IMR-90 (cell line): ENCODE data around the gene STUB1.

ENCODE experiments used
- POLR2A ChIP-seq: IDR thresholded peaks from 2 replicates; pipeline ENCODE4 v1.6.1; 2012; ENCODE audit warnings: mild to moderate bottlenecking, low read depth, low read length
- SMC3 ChIP-seq: fragments of 150-350 bp; IDR thresholded peaks from 2 replicates; pipeline ENCODE4 v1.6.1; 2016; ENCODE audit warnings: low read depth, mild to moderate bottlenecking, antibody characterized with exemption, low read length, moderate library complexity

GRCh38 chr16:723695-724094 is 43.5 kb downstream of the STUB1 start:
- TF ChIP-seq POLR2A (no peak), SMC3 (no peak)
